K562 (cell line): ENCODE data around the gene SERINC5.

Experiments used
- BMI1 ChIP-seq: fragments of 150-350 bp; IDR thresholded peaks from 2 replicates; pipeline ENCODE4 v1.6.1; 2014; ENCODE audit warnings: low read length
- CTCF ChIP-seq, 3 experiments: IDR thresholded peaks in 2 of 3; conservative IDR thresholded peaks in 1 of 3; 2 replicates each; pipeline ENCODE4 v1.5.1; 2011 to 2012; ENCODE audit warnings: low read length in 3 of 3, mild to moderate bottlenecking in 3 of 3, control low read depth in 2 of 3, improper control_type of control experiment in 1 of 3, inconsistent platforms in 1 of 3, low read depth in 1 of 3, mixed read lengths in 1 of 3, moderate library complexity in 1 of 3; ENCODE audit not compliant: insufficient read depth in 2 of 3
- EZH2 ChIP-seq: IDR thresholded peaks from 2 replicates; pipeline ENCODE4 v1.6.1; 2012; ENCODE audit warnings: low read depth, mild to moderate bottlenecking, inconsistent platforms, low read length, borderline replicate concordance
- HMGXB4 ChIP-seq: sonication (generic); formaldehyde crosslinking; IDR thresholded peaks from 2 replicates; pipeline ENCODE4 v1.8.1; 2023; ENCODE audit warnings: mild to moderate bottlenecking, missing genetic modification reagents
- JUND ChIP-seq, 2 experiments: IDR thresholded peaks; 2 replicates in 1 of 2; 3 replicates in 1 of 2; pipeline ENCODE4 v1.6.1; 2011; ENCODE audit warnings: borderline replicate concordance in 2 of 2, low read depth in 2 of 2, low read length in 2 of 2, improper control_type of control experiment in 1 of 2, missing biosample characterization in 1 of 2, missing genetic modification characterization in 1 of 2, missing genetic modification reagents in 1 of 2
- MAFF ChIP-seq: IDR thresholded peaks from 2 replicates; pipeline ENCODE4 v1.6.1; 2012; ENCODE audit warnings: low read length, improper control_type of control experiment
- NFYB ChIP-seq: IDR thresholded peaks from 2 replicates; pipeline ENCODE4 v1.6.1; 2011; ENCODE audit warnings: mild to moderate bottlenecking, moderate library complexity; ENCODE audit not compliant: insufficient read length; ENCODE audit errors: extremely low read depth
- POLR2A ChIP-seq: fragments of 450-650 bp; conservative IDR thresholded peaks from 2 replicates; pipeline ENCODE4 v1.6.1; 2016
- TCF7L2 ChIP-seq: fragments of 150-350 bp; IDR thresholded peaks from 2 replicates; pipeline ENCODE4 v1.6.1; 2016; ENCODE audit warnings: low read depth, mild to moderate bottlenecking, low read length, moderate library complexity
- YY1 ChIP-seq, 3 experiments: IDR thresholded peaks; 2 replicates each; pipeline ENCODE4 v1.6.1; 2011; ENCODE audit warnings: low read length in 2 of 3, mild to moderate bottlenecking in 2 of 3, moderate library complexity in 2 of 3, borderline replicate concordance in 1 of 3, control low read depth in 1 of 3, low read depth in 1 of 3; ENCODE audit not compliant: insufficient read depth in 3 of 3, insufficient replicate concordance in 2 of 3, control insufficient read depth in 1 of 3, insufficient read length in 1 of 3; ENCODE audit errors: extremely low read depth in 1 of 3
- ZNF445 ChIP-seq: fragments of 250-450 bp; sonication (Bioruptor Pico); IDR thresholded peaks from 2 replicates; pipeline ENCODE4 v1.4.0; 2020; ENCODE audit warnings: low read depth, mild to moderate bottlenecking, moderate library complexity

GRCh38 chr5:80249901-80250300 is 5.9 kb downstream of the SERINC5 start:
- TF ChIP-seq ZNF445 (CRISPR knock-in tag) (no peak), POLR2A (no peak), TCF7L2 (no peak), JUND (IDR thresholded peaks at IDR 0.05; ENCODE audit: borderline replicate concordance, low read depth, low read length) (no peak), JUND (tag; IDR thresholded peaks at IDR 0.05; ENCODE audit: borderline replicate concordance, low read depth, low read length) (no peak), CTCF (IDR thresholded peaks at IDR 0.05 in 2 of 3, conservative IDR thresholded peaks at IDR 0.05 in 1 of 3; ENCODE audit: insufficient read depth in 2 of 3, low read depth in 1 of 3, low read length in 3 of 3) (no peak), YY1 (IDR thresholded peaks at IDR 0.05; ENCODE audit: borderline replicate concordance in 1 of 3, control insufficient read depth in 1 of 3, extremely low read depth in 1 of 3, insufficient read depth in 3 of 3, insufficient read length in 1 of 3, insufficient replicate concordance in 2 of 3, low read depth in 1 of 3, low read length in 2 of 3) (no peak), HMGXB4 (CRISPR knock-in tag) (no peak), EZH2 (no peak), BMI1 (no peak), MAFF (no peak), NFYB (no peak)
